ENCODE data around the gene VWC2. TPM values are rescaled to one million over a fixed set of nuclear protein-coding genes. Genes with fewer than 3 reads are reported as not detected.

Gene VWC2
- total and polyA plus RNA-seq, 2 of the 4 experiments (the other 2 are of a cell fraction): not detected

GRCh38 chr7:49931627-49932026, 158.2 kb downstream of the VWC2 start:
- no peaks in the 10 kb centered on the region for H3K79me1 ChIP-seq (ENCODE audit: low read depth in 1 of 2, low read length in 2 of 2)
- no peak overlapping the region for H3K23ac ChIP-seq (ENCODE audit: low read depth, low read length)
- H3K27me3 ChIP-seq (ENCODE audit: control insufficient read depth, insufficient read depth, low read length): no peaks in the 10 kb centered on the region
- dilution Hi-C loops (cut with HindIII; ENCODE audit: low sequenced_read_pairs, unreplicated experiment): no loop called here
- WGBS, 2 experiments (ENCODE audit: extremely low coverage in 2 of 2, insufficient read length in 1 of 2): no CpG with 5 or more reads among the region's 2 CpGs
- POLR2A ChIA-PET (ENCODE audit: unreplicated experiment): no interaction called here
- no peaks in the 10 kb centered on the region for H3K36me3 ChIP-seq (ENCODE audit: control insufficient read depth, insufficient read depth, low read length)
- H3K9me3 ChIP-seq (ENCODE audit: control insufficient read depth, insufficient read depth, low read length): peaks cover 15% of the 10 kb centered on the region
- H3K9me1 ChIP-seq (ENCODE audit: insufficient read depth, low read length): no peaks in the 10 kb centered on the region
- H3K18ac ChIP-seq (ENCODE audit: low read depth, low read length): no peak overlapping the region
- H4K8ac ChIP-seq (ENCODE audit: low read depth in 2 of 2, low read length in 2 of 2): no peak overlapping the region
- DNase-seq: no peak
- no peak overlapping the region for H3K14ac ChIP-seq (replicated peaks; ENCODE audit: low read depth, low read length)
- no peak overlapping the region for H3K9ac ChIP-seq (ENCODE audit: low read depth, low read length)
- in situ Hi-C loops (cut with MboI; ENCODE audit: low sequenced_read_pairs): no loop called here
- no peak overlapping the region for H2AK5ac ChIP-seq (ENCODE audit: low read depth, low read length)
- BruUV-seq (replicated peaks): no TSS peak
- no peak overlapping the region for H3K56ac ChIP-seq (ENCODE audit: extremely low read depth, insufficient read depth, low read length)
- no peaks in the 10 kb centered on the region for H4K20me1 ChIP-seq (ENCODE audit: insufficient read depth, low read length)
- H3K4me3 ChIP-seq (ENCODE audit: insufficient read depth, low read depth, low read length): no peak overlapping the region
- no peak overlapping the region for H2BK20ac ChIP-seq (ENCODE audit: low read depth, low read length)
- H3K27ac ChIP-seq (ENCODE audit: insufficient read depth, low read length): no peak overlapping the region
- no peak overlapping the region for H2AK9ac ChIP-seq (replicated peaks; ENCODE audit: low read depth, low read length, poor library complexity)
- no peak overlapping the region for H4K91ac ChIP-seq (ENCODE audit: insufficient read depth, low read depth, low read length)
- H2BK120ac ChIP-seq (ENCODE audit: low read depth, low read length): no peak overlapping the region
- TF ChIP-seq, protein P1, sequence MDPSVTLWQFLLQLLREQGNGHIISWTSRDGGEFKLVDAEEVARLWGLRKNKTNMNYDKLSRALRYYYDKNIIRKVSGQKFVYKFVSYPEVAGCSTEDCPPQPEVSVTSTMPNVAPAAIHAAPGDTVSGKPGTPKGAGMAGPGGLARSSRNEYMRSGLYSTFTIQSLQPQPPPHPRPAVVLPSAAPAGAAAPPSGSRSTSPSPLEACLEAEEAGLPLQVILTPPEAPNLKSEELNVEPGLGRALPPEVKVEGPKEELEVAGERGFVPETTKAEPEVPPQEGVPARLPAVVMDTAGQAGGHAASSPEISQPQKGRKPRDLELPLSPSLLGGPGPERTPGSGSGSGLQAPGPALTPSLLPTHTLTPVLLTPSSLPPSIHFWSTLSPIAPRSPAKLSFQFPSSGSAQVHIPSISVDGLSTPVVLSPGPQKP (IDR thresholded peaks at IDR 0.05; ENCODE audit: borderline replicate concordance, low read depth, low read length): no peak
- no peak for TF ChIP-seq POLR2A (IDR thresholded peaks at IDR 0.05; ENCODE audit: low read depth, low read length)
- no peak for TF ChIP-seq FOS (IDR thresholded peaks at IDR 0.05; ENCODE audit: low read depth, low read length)
- TF ChIP-seq RCOR1 (IDR thresholded peaks at IDR 0.05; ENCODE audit: insufficient replicate concordance, low read length): no peak
- no peak for TF ChIP-seq BHLHE40 (IDR thresholded peaks at IDR 0.05; ENCODE audit: low read depth, low read length)
- TF ChIP-seq, protein P2, sequence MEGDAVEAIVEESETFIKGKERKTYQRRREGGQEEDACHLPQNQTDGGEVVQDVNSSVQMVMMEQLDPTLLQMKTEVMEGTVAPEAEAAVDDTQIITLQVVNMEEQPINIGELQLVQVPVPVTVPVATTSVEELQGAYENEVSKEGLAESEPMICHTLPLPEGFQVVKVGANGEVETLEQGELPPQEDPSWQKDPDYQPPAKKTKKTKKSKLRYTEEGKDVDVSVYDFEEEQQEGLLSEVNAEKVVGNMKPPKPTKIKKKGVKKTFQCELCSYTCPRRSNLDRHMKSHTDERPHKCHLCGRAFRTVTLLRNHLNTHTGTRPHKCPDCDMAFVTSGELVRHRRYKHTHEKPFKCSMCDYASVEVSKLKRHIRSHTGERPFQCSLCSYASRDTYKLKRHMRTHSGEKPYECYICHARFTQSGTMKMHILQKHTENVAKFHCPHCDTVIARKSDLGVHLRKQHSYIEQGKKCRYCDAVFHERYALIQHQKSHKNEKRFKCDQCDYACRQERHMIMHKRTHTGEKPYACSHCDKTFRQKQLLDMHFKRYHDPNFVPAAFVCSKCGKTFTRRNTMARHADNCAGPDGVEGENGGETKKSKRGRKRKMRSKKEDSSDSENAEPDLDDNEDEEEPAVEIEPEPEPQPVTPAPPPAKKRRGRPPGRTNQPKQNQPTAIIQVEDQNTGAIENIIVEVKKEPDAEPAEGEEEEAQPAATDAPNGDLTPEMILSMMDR (conservative IDR thresholded peaks at IDR 0.05; ENCODE audit: low read depth, low read length): no peak
- TF ChIP-seq CHD1 (IDR thresholded peaks at IDR 0.05; ENCODE audit: low read depth, low read length): no peak
- no peak for TF ChIP-seq SMC3 (IDR thresholded peaks at IDR 0.05; ENCODE audit: low read depth, low read length)
- no peak for TF ChIP-seq MXI1 (IDR thresholded peaks at IDR 0.05; ENCODE audit: borderline replicate concordance, low read depth, low read length)
- TF ChIP-seq RAD21 (IDR thresholded peaks at IDR 0.05; ENCODE audit: low read length): no peak
- TF ChIP-seq NFE2L2 (IDR thresholded peaks at IDR 0.05; ENCODE audit: low read depth, low read length): no peak
- H2BK5ac ChIP-seq (ENCODE audit: low read depth, low read length, poor library complexity, severe bottlenecking): no peak overlapping the region
- CTCF ChIA-PET: no interaction called here
- no peak overlapping the region for H2AFZ ChIP-seq (replicated peaks; ENCODE audit: low read length, poor library complexity)
- no peak overlapping the region for H4K5ac ChIP-seq (ENCODE audit: low read depth, low read length)
- ATAC-seq (ENCODE audit: low read depth): no peak
- no peak overlapping the region for H3K4me2 ChIP-seq (ENCODE audit: low read depth, low read length)
- no peak overlapping the region for H2BK15ac ChIP-seq (ENCODE audit: low read depth, low read length)
- no peak overlapping the region for H3K4ac ChIP-seq (ENCODE audit: low read depth, low read length)
- intact Hi-C loops (cut with micrococcal nuclease): no loop called here
- H3K4me1 ChIP-seq (ENCODE audit: control insufficient read depth, insufficient read depth, low read length): no peaks in the 10 kb centered on the region

Data from IMR-90 (cell line).